Measurements from ENCODE around the gene SESN1. TPM values are rescaled to one million over a fixed set of nuclear protein-coding genes. Genes with fewer than 3 reads are reported as not detected.

The SESN1 gene
- total RNA-seq, 1 experiment from 2014 or later, result 17.5 TPM

DNA sequence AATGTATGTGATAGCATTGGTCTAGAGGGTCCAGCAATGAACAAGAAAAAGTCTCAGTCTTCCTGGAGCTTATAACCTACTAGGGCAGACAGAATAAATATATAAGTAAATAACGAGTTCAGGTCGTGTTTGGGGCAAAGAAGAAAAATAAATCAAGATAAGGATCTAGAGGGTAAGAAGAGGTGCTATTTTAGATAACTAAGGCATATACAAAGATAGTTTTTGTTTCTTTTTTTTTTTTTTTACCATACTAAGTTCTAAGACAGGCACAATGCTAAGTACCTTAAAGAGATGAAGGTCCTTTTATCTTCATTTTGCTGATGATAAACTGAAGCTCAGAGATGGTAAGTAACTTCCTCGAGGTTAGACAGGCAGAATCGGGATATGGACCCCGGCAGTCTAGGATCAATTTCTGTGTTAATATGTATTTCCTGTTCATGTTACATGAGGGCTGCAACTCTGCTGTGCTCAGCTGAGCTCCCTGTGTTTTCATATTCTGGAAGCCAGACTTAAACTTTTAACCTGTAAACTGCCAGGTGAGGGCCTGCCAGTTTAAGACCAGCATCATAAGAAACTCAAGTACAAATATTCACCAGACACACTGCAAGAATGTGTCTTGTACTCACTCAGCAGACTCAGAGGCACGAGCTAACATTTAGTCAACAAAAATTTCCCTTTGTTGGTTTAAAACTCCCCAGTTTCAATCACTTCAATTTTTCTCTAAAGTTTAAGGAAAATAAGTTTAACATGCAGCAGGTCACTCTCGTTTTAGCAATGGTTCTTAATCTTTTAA, 23.3 kb downstream of the SESN1 start:
- Histone ChIP-seq H3K4me1 (ENCODE audit: insufficient read depth, low read length) (no peaks in the 10 kb centered on the region), H2AK5ac (ENCODE audit: insufficient read length, low read length) (no peak overlapping the region), H4K5ac (ENCODE audit: insufficient read length, low read depth, low read length) (no peak overlapping the region), H3K79me1 (ENCODE audit: insufficient read depth, low read depth, low read length, poor library complexity, severe bottlenecking) (no peaks in the 10 kb centered on the region), H4K20me1 (ENCODE audit: control insufficient read depth, insufficient read depth, insufficient read length) (no peaks in the 10 kb centered on the region), H3T11ph (ENCODE audit: low read length) (no peak overlapping the region), H3K14ac (ENCODE audit: insufficient read depth, low read length) (no peak overlapping the region), H3K56ac (ENCODE audit: insufficient read length, low read depth, low read length) (no peak overlapping the region), H2BK120ac (ENCODE audit: low read depth, low read length, poor library complexity, severe bottlenecking) (no peak overlapping the region), H2BK5ac (ENCODE audit: insufficient read length, low read length) (no peak overlapping the region), H3K18ac (ENCODE audit: insufficient read length, low read depth, low read length) (no peak overlapping the region), H4K91ac (ENCODE audit: insufficient read length, low read depth, low read length) (no peak overlapping the region), H3K4me2 (ENCODE audit: insufficient read depth, insufficient read length, low read length) (no peak overlapping the region), H3K23me2 (ENCODE audit: insufficient read length, low read depth, low read length, poor library complexity, severe bottlenecking) (no peaks in the 10 kb centered on the region), H3K27ac (ENCODE audit: insufficient read length, low read depth, low read length) (no peak overlapping the region), H3K9ac (ENCODE audit: extremely low read depth, insufficient read length, low read length) (no peak overlapping the region), H2BK15ac (ENCODE audit: low read depth, low read length) (no peak overlapping the region), H4K8ac (replicated peaks; ENCODE audit: insufficient read length, low read depth, low read length) (no peak overlapping the region), H2BK20ac (ENCODE audit: low read depth, low read length, poor library complexity, severe bottlenecking) (no peak overlapping the region), H3K4ac (ENCODE audit: low read depth, low read length) (no peak overlapping the region), H2BK12ac (ENCODE audit: insufficient read length, low read depth, low read length) (no peak overlapping the region), H3K9me3 (ENCODE audit: control insufficient read depth, low read depth, low read length) (no peaks in the 10 kb centered on the region), H2AFZ (ENCODE audit: low read length) (no peak overlapping the region), H3K27me3 (ENCODE audit: insufficient read depth, low read length) (no peaks in the 10 kb centered on the region), H3K23ac (ENCODE audit: insufficient read length, low read depth, low read length) (no peak overlapping the region), H3K79me2 (ENCODE audit: insufficient read depth, low read length) (no peaks in the 10 kb centered on the region)
- Mint-ChIP-seq H3K4me1 (peaks cover 4 to 6% of the 10 kb centered on the region in 2 experiments), H3K9me3 (no peaks in the 10 kb centered on the region), H3K4me3 (no peak overlapping the region), H3K27me3 (ENCODE audit: low read depth) (no peaks in the 10 kb centered on the region), H3K27ac (no peak overlapping the region), H3K36me3 (ENCODE audit: insufficient read depth in 1 of 3, low read depth in 3 of 3) (no peaks in the 10 kb centered on the region)
- DNase-seq, result no peak
- TF ChIP-seq CTCF (conservative IDR thresholded peaks at IDR 0.05), result no peak
- no CpG with 5 or more reads among the region's 7 CpGs for WGBS (ENCODE audit: extremely low coverage, insufficient read length, low lambda C conversion rate)

Data from H9 (cell line).